Thyroid gland (tissue), 4 donors: ENCODE results near the gene AQP3. TPM values are rescaled to one million over a fixed set of nuclear protein-coding genes. Genes with fewer than 3 reads are reported as not detected.

ENCODE experiments used
- DNase-seq, 2 donors: peaks; one replicate each; pipeline ENCODE4 v3.0.0-alpha.2; 2019
- H3K27ac ChIP-seq, 3 donors: fragments of 200-600 bp; sonication (generic); 1 replicate in 2 of 3; 2 replicates in 1 of 3; pipeline ENCODE4 v1.5.1; 2016 to 2019; ENCODE audit warnings: mild to moderate bottlenecking in 1 of 3, moderate library complexity in 1 of 3
- H3K27me3 ChIP-seq: fragments of 200-600 bp; sonication (generic); one replicate; pipeline ENCODE4 v1.5.1; 2019
- H3K36me3 ChIP-seq, 2 donors: fragments of 200-600 bp; sonication (generic); one replicate each; pipeline ENCODE4 v1.5.1; 2016 to 2019
- H3K4me1 ChIP-seq, 2 donors: fragments of 200-600 bp; sonication (generic); one replicate each; pipeline ENCODE4 v1.5.1; 2017 to 2019
- H3K4me3 ChIP-seq, 3 donors: fragments of 200-600 bp; sonication (generic); replicated peaks in 1 of 3; 1 replicate in 2 of 3; 2 replicates in 1 of 3; pipeline ENCODE4 v1.5.1; 2016; ENCODE audit warnings: mild to moderate bottlenecking in 1 of 3
- H3K9me3 ChIP-seq: fragments of 200-600 bp; sonication (generic); one replicate; pipeline ENCODE4 v1.5.1; 2017
- POLR2A ChIP-seq, 2 donors: fragments of 450-650 bp; IDR thresholded peaks; one replicate each; pipeline ENCODE4 v1.6.1; 2017; ENCODE audit warnings: antibody characterized with exemption in 2 of 2, mild to moderate bottlenecking in 2 of 2, moderate library complexity in 1 of 2
- WGBS, 2 donors: methylation state at CpG; one replicate each; pipeline ENCODE4 v1.1.5; 2017; 5-methylcytosine and 5-hydroxymethylcytosine counted together
- intact Hi-C: fragments of 100-400 bp; cut with DNase I; formaldehyde crosslinking; loops from one replicate; pipeline ENCODE4 v1.15.1; 2023
- total RNA-seq, 4 donors: library from RNA; depleted of rRNA; stranded (reverse); fragments of >200 nt; gene quantifications; one replicate each; pipeline ENCODE4 v1.2.3, GENCODE V29; 2016
- TF ChIP-seq, protein P1 (sequence below), 6 experiments: fragments of 200-600 bp in 3 of 6; fragments of 450-650 bp in 3 of 6; sonication (generic) in 3 of 6; IDR thresholded peaks; one replicate each; pipeline ENCODE4 v1.5.1; 2016 to 2019; ENCODE audit warnings: antibody characterized with exemption in 6 of 6, mild to moderate bottlenecking in 2 of 6, inconsistent platforms in 1 of 6, moderate library complexity in 1 of 6

AQP3 gene
- total RNA-seq, 4 donors from 2014 or later, result 1.0 to 4.3 (median 2.5) TPM

DNA sequence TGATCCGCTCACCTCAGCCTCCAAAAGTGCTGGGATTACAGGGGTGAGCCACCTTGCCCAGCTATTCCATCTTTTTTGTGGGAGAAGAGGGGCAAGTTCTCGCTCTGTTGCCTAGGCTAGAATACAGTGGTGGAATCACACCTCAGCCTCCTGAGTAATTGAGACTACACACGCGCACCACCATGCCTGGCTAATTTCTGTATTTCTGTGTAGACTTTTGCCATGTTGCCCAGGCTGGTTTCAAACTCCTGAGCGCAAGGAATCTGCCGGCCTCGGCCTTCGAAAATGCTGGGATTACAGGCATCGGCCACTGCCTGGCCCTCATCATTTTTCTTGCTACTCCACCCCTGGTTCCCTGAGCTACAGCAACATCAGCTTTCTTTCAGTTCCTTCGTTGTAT lies 29.1 kb upstream of the AQP3 start:
- DNase-seq, result no peak
- Histone ChIP-seq H3K4me1 (peaks cover 14 to 15% of the 10 kb centered on the region in 2 donors), H3K27me3 (no peaks in the 10 kb centered on the region), H3K9me3 (no peaks in the 10 kb centered on the region), H3K27ac (no peak overlapping the region), H3K4me3 (no peak overlapping the region), H3K36me3 (peaks cover 4 to 7% of the 10 kb centered on the region in 2 donors)
- intact Hi-C loops, result no loop called here
- TF ChIP-seq, protein P1, sequence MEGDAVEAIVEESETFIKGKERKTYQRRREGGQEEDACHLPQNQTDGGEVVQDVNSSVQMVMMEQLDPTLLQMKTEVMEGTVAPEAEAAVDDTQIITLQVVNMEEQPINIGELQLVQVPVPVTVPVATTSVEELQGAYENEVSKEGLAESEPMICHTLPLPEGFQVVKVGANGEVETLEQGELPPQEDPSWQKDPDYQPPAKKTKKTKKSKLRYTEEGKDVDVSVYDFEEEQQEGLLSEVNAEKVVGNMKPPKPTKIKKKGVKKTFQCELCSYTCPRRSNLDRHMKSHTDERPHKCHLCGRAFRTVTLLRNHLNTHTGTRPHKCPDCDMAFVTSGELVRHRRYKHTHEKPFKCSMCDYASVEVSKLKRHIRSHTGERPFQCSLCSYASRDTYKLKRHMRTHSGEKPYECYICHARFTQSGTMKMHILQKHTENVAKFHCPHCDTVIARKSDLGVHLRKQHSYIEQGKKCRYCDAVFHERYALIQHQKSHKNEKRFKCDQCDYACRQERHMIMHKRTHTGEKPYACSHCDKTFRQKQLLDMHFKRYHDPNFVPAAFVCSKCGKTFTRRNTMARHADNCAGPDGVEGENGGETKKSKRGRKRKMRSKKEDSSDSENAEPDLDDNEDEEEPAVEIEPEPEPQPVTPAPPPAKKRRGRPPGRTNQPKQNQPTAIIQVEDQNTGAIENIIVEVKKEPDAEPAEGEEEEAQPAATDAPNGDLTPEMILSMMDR (IDR thresholded peaks at IDR 0.05), result no peak
- TF ChIP-seq POLR2A (IDR thresholded peaks at IDR 0.05), result no peak
- 92 to 96% methylated on average over 10 of the region's 10 CpGs for WGBS, 2 donors

DNA sequence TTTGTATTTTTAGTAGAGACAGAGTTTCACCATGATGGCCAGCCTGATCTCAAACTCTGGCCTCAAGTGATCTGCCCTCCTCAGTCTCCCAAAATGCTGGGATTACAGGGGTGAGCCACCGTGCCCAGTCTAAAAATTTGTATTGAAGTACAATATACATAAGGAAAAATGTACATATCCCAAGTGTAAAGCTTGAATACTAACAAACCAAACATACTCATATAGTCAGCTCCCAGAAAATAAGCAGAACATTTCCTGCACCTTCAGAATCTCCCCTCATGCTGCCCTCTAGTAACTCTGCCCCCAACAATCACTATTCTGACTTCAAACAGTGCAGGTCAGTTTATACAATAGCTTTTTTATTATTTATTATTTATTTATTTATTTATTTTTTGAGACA lies 28.0 kb upstream of the AQP3 start:
- intact Hi-C loops, result no loop called here
- 85 to 100% methylated on average over 1 of the region's 1 CpG for WGBS, 2 donors
- Histone ChIP-seq H3K4me3 (no peak overlapping the region), H3K9me3 (no peaks in the 10 kb centered on the region), H3K4me1 (peaks cover 14 to 15% of the 10 kb centered on the region in 2 donors), H3K27ac (no peak overlapping the region), H3K36me3 (peaks cover 11 to 14% of the 10 kb centered on the region in 2 donors), H3K27me3 (no peaks in the 10 kb centered on the region)
- DNase-seq, result no peak
- no peak for TF ChIP-seq POLR2A (IDR thresholded peaks at IDR 0.05)
- TF ChIP-seq, protein P1 (IDR thresholded peaks at IDR 0.05), result no peak

DNA sequence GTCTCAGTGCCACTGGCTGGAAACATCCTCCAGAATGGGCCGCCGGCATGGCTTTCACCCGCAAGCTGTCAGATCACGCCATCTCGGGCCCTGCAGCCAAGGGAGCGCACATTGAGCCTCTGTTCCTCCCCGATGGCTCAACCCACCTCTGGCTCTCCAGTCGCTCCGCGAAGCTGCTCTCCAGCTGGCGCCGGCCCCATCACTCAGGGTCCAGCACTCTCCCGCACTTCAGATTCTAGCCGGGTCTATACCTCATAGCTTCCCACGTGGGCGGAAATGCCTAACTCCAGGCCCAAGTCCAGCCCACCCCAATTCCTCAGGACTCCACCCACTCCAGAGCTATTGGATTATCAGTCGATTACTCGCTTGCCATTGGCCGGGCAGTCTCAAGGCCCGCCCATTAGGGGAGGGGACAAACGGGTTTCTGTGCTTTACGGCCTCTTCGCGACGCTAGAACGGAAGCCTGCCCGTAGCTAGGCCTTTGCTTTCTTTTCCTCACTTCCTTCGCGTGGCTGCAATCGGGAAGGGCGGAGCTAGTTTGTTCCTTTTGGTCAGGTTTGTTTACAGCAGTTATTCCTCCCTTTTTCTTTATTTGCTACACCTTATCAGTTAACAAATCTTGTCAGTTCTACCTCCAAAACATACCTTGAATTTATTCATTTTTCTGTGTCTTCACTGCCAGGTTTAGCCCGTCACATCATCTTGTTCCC lies 26.4 kb upstream of the AQP3 start, which contains the start of gene NOL6:
Gene NOL6, minus strand, starts transcription at position 282 of the 710 bp plus-strand sequence. Its CDS starts 82 bp downstream, at position 200.
- intact Hi-C loops, result no loop called here
- Histone ChIP-seq H3K4me1 (peaks cover 14 to 15% of the 10 kb centered on the region in 2 donors), H3K27me3 (no peaks in the 10 kb centered on the region), H3K36me3 (peaks cover 27 to 29% of the 10 kb centered on the region in 2 donors), H3K9me3 (no peaks in the 10 kb centered on the region), H3K27ac (peak within 1 kb of the TSS; percentile 40 to 69 (median 61)), H3K4me3 (peak within 1 kb of the TSS; percentile 27 to 79 (median 77))
- peak; percentile 99 for DNase-seq
- 1 to 2% methylated on average over 20 to 28 of the region's 32 CpGs for WGBS, 2 donors
- peak in 1 of 2 donors; percentile 60 for TF ChIP-seq POLR2A (IDR thresholded peaks at IDR 0.05)
- TF ChIP-seq, protein P1 (IDR thresholded peaks at IDR 0.05), result peak in 1 of 6 experiments; percentile 9

DNA sequence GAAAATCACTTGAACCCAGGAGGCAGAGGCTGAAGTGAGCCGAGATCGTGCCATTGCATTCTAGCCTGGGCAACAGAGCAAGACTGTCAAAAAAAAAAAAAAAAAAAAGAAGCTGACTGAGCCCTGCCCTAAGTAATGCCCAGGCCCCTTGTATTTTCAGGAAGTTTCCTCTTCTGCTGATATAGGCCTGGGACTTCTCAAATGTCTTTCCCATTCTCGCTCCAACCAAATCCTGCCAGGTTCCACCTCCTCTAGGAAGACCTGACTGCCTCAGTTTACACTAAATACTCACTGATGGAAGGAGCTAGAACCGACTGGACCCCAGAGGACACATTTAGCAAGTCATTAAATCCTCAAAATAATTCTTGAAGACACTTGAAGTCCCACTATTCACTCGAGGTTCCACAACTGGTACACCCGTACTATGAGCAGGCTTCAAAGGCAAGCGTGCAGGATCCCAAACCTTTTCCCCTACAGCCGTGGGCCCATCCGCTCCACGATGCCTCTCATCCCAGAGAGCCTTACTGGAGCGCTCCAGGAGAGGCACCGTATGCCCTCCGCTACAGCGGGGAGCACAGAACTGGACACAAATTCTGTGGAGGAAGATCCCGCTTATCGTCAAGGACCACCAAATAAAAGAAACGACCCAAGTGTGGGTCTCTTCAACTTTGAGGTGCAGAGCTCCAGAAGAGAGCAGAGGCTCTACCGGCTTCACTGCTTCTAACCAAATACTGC lies 25.7 kb upstream of the AQP3 start:
- TF ChIP-seq, protein P1 (IDR thresholded peaks at IDR 0.05), result no peak
- TF ChIP-seq POLR2A (IDR thresholded peaks at IDR 0.05), result no peak
- H3K9me3 ChIP-seq, result no peaks in the 10 kb centered on the region
- H3K36me3 ChIP-seq, result peaks cover 34 to 37% of the 10 kb centered on the region in 2 donors
- DNase-seq, result no peak
- intact Hi-C loops, result no loop called here
- H3K27ac ChIP-seq, result no peak overlapping the region
- peaks cover 14 to 15% of the 10 kb centered on the region in 2 donors for H3K4me1 ChIP-seq
- WGBS, 2 donors, result 11 to 13% methylated on average over 16 to 18 of the region's 18 CpGs
- no peaks in the 10 kb centered on the region for H3K27me3 ChIP-seq
- peak overlapping the region; percentile 27 to 79 (median 77) for H3K4me3 ChIP-seq
